AG04449 (cell line): ENCODE measurements around the gene GARIN5B.

Source experiments
- CTCF ChIA-PET: fragments of 350-600 bp; formaldehyde crosslinking; extraction: SDS; loops from one replicate; lab custom pipeline; 2021; ENCODE audit warnings: antibody characterized with exemption; lab: Yijun Ruan, JAX
- POLR2A ChIA-PET: fragments of 400-600, 350-600 bp; formaldehyde crosslinking; extraction: SDS; loops from one replicate; lab custom pipeline; 2020; ENCODE audit warnings: antibody characterized with exemption, inconsistent platforms; lab: Yijun Ruan, JAX
- DNase-seq: peaks from one replicate; pipeline ENCODE4 v3.0.0-alpha.2; 2010; ENCODE audit warnings: low read depth, low spot score
- H3K4me3 ChIP-seq: 2 replicates; pipeline ENCODE4 v1.5.1; 2011; ENCODE audit warnings: low read depth, mild to moderate bottlenecking, control low read depth, low read length
- TF ChIP-seq, protein P1 (sequence below): IDR thresholded peaks from one replicate; pipeline ENCODE4 v1.5.1; 2011; ENCODE audit warnings: mild to moderate bottlenecking, moderate library complexity, low read length, control low read depth, inconsistent platforms; ENCODE audit not compliant: insufficient read depth; ENCODE audit errors: missing control alignments

GARIN5B gene

DNA sequence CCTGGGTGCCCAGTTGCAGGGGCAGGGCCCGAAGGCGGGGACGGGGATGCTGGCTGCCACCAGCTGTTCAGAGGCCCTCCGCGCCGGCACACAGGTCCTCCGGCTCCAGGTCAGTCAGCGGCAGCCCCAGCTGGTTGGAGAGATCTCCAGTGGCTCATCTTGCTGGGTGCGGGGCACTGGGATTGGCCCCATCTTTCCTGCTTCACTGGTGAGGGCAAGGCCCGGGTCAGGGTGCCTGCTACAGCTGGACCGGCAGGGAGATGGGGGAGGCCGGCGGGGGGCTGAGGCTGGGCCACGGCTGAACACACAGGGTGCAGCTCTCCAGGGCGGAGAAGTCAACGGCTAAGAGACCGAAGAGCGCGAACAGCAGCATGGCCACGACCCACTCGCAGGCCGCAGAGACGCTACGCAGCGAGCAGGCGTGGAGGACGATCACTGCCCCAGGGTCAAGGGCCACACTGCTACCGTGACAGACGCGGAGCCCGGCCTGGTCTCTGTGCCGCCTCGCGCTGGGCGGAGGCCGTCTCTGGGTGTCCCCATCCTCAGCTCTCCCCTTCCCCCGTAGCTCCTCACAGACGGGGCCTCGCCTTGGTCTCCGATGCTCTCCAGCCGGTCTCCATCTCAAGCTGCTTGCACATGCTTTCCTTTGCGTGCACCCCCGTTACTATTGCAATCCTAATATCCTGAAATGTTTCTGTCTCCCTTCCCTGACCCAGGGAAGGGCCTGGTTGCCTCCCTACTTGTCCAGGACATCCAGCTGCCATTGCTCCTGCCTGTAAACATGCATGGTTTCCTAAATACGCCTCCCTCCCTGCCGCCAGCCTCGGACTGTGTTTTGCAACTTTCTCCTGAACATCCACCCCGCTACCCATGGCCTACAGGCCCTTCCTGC lies 50.2 kb downstream of the GARIN5B start:
- DNase-seq: no peak
- no peak overlapping the region for H3K4me3 ChIP-seq
- ChIA-PET POLR2A (no interaction called here), CTCF (interaction anchor here (1.2 to 14.1 kb wide), 3 partner anchors 9 to 26 kb away, joined by 5 to 135 read pairs (median 7); partner anchors contain the start of gene KMT5C)
- TF ChIP-seq, protein P1, sequence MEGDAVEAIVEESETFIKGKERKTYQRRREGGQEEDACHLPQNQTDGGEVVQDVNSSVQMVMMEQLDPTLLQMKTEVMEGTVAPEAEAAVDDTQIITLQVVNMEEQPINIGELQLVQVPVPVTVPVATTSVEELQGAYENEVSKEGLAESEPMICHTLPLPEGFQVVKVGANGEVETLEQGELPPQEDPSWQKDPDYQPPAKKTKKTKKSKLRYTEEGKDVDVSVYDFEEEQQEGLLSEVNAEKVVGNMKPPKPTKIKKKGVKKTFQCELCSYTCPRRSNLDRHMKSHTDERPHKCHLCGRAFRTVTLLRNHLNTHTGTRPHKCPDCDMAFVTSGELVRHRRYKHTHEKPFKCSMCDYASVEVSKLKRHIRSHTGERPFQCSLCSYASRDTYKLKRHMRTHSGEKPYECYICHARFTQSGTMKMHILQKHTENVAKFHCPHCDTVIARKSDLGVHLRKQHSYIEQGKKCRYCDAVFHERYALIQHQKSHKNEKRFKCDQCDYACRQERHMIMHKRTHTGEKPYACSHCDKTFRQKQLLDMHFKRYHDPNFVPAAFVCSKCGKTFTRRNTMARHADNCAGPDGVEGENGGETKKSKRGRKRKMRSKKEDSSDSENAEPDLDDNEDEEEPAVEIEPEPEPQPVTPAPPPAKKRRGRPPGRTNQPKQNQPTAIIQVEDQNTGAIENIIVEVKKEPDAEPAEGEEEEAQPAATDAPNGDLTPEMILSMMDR: no peak

DNA sequence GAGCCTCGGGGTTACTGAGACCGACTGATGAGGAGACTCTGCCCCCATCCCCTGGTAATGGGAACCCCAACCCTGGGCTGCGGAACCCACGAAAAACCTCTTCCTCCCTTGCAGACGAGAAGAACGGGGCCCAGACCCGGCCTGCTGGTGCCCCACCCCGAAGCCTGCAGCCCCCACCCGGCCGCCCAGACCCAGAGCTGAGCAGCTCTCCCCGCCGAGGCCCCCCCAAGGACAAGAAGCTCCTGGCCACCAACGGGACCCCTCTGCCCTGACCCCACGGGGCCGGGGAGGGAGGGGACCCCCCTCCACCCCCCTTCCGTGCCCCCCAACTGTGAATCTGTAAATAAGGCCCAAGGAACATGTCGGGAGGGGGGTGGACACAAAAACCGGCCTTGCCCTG lies 51.3 kb downstream of the GARIN5B start:
- TF ChIP-seq, protein P1: no peak
- ChIA-PET CTCF (interaction anchor here (0.7 to 14.1 kb wide), 2 partner anchors 8 to 27 kb away, joined by 3 to 135 read pairs; no protein-coding TSS in a partner anchor), POLR2A (no interaction called here)
- no peak for DNase-seq
- no peak overlapping the region for H3K4me3 ChIP-seq

DNA sequence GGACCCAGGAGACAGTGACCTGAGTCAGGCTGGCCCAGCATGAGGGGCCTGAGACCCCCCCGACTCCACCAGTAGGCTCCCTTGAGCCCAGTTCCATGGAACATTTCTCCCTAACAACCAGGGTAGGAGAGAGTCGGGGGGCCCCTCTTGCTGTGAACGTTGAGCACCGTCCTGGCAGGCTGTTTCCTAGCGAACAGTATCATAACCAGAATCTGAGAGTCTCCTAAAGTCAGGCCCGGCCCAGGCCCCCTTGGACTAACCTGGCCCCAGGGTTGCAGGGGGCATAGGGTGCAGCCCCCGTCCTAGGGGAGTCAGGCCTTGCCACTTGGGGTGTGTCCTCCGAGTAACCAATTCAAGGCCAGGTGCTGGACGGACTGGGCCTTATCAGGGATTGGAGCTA lies 51.7 kb downstream of the GARIN5B start:
- no peak overlapping the region for H3K4me3 ChIP-seq
- TF ChIP-seq, protein P1: no peak
- ChIA-PET CTCF (interaction anchor here (0.7 to 14.1 kb wide), 3 partner anchors 8 to 42 kb away, joined by 3 to 135 read pairs (median 3); no protein-coding TSS in a partner anchor), POLR2A (no interaction called here)
- DNase-seq: no peak

DNA sequence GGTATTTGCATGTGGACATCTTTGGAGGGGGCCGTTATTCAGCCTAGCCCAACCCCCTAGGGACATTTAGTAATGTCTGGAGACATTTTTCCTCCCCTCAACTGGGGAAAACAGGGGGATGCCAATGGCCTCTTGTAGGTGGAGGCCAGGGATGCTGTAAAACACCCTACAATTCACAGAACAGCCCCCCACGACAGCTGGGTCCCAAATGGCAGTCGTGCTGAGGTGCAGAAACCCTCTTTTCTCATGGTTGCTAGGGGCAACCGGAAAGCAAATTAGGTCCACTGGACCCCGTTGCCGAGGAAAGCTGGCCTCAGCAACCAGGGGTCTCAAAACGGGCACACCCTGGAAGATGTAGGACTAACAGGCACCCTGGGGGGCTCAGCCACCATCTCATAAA lies 52.6 kb downstream of the GARIN5B start:
- TF ChIP-seq, protein P1: no peak
- H3K4me3 ChIP-seq: no peak overlapping the region
- ChIA-PET CTCF (interaction anchor here (1.5 to 2.1 kb wide), 3 partner anchors 9 to 41 kb away, joined by 3 to 8 read pairs (median 5); no protein-coding TSS in a partner anchor), POLR2A (no interaction called here)
- DNase-seq: no peak

DNA sequence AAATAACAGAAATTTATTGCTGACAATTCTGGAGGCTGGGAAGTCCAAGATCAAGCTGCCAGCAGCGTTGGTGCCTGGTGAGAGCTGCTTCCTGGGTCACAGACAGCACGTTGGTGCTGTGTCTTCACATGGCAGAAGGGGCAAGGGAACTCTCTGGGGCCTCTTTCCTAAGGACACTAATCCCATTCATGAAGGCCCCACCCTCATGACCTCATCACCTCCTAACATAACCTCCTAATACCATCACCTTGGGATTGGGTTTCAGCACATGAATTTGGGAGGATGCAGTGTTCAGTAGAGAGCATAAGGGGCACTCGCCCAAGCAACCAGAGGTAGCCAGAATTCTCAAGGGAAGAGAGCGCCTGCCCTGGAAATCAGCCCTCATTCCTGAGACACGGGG lies 53.6 kb downstream of the GARIN5B start:
- ChIA-PET CTCF (interaction anchor here (0.9 to 2.1 kb wide), 3 partner anchors 8 to 30 kb away, joined by 3 to 8 read pairs (median 5); partner anchors contain the start of gene KMT5C), POLR2A (no interaction called here)
- DNase-seq: no peak

More for the DNA sequence above, 53.6 kb downstream of the GARIN5B start:
- TF ChIP-seq, protein P1: no peak
- no peak overlapping the region for H3K4me3 ChIP-seq
